ENCODE measurements around the gene TCAF1. TPM values are rescaled to one million over a fixed set of nuclear protein-coding genes. Genes with fewer than 3 reads are reported as not detected.

TCAF1 gene
- total RNA-seq, 4 donors from 2014 or later, result 8.6 to 38.6 (median 33.1) TPM

DNA sequence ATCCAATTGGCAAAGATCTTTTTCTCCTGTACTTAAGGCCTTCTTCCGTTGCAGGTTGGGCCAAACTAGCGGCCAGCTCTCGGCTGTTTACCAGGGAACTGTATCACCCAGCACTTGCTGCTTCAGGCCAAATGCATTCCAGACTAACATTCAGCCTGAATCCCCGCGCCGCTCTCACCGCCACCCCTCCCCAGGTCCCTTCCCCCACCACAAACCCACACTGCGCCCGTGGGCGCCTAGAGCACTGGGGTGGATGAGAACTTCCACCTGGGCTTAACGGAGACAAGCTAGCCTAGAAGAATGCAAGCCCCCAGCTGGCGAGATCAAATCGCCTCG lies 676 bp downstream of the TCAF1 start:
- no peaks in the 10 kb centered on the region for H3K36me3 ChIP-seq
- H3K4me3 ChIP-seq, result peak overlapping the region; percentile 53 to 68 (median 64)
- peaks cover 11 to 34% (median 20%) of the 10 kb centered on the region in 4 donors for H3K4me1 ChIP-seq
- 1 to 4% methylated on average over 11 to 14 of the region's 14 CpGs for WGBS, 2 donors (ENCODE audit: low coverage in 1 of 2)
- in situ Hi-C loops (cut with MboI; ENCODE audit: low pct_ligation_motif_present in 1 of 4, low pct_unique_long_range_greater_than_20kb in 1 of 4, low sequenced_read_pairs in 3 of 4), result no loop called here
- H3K27ac ChIP-seq, result peak overlapping the region; percentile 89 to 96 (median 93)
- TF ChIP-seq, protein P1, sequence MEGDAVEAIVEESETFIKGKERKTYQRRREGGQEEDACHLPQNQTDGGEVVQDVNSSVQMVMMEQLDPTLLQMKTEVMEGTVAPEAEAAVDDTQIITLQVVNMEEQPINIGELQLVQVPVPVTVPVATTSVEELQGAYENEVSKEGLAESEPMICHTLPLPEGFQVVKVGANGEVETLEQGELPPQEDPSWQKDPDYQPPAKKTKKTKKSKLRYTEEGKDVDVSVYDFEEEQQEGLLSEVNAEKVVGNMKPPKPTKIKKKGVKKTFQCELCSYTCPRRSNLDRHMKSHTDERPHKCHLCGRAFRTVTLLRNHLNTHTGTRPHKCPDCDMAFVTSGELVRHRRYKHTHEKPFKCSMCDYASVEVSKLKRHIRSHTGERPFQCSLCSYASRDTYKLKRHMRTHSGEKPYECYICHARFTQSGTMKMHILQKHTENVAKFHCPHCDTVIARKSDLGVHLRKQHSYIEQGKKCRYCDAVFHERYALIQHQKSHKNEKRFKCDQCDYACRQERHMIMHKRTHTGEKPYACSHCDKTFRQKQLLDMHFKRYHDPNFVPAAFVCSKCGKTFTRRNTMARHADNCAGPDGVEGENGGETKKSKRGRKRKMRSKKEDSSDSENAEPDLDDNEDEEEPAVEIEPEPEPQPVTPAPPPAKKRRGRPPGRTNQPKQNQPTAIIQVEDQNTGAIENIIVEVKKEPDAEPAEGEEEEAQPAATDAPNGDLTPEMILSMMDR (IDR thresholded peaks at IDR 0.05), result no peak
- TF ChIP-seq POLR2A (IDR thresholded peaks at IDR 0.05) (no peak), POLR2AphosphoS5 (IDR thresholded peaks at IDR 0.05) (no peak), EP300 (IDR thresholded peaks at IDR 0.05; ENCODE audit: low read depth) (no peak)
- no peaks in the 10 kb centered on the region for H3K27me3 ChIP-seq
- no peaks in the 10 kb centered on the region for H3K9me3 ChIP-seq
- DNase-seq, result peak; percentile 33
- intact Hi-C loops (cut with DNase I; ENCODE audit: low total_unique reads), result no loop called here

DNA sequence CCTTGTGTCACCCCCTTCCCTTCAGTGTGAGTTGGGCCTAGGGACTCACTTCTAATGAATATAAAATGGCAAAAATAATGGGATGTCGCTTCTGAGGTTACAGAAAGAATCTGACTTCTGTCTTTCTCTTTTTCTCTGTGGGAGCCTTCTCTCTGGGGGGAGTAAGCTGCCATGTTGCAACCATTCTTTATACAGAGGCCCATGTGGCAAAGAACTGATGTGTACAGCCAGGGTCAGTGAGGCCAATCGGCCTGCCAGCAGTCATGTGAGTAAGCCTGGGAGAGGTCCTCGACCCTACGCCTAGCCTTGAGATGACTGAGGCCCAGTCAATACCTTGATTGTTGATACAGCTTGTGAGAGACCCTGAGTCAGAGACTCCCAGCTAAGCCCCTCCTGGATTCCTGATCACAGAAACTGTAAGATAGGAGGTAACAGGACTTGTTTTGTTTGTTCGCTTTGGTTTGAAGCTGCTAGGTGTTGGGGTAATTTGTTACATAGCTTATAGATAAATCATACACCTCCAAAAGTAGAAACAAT lies 1.7 kb downstream of the TCAF1 start:
- TF ChIP-seq EP300 (IDR thresholded peaks at IDR 0.05; ENCODE audit: low read depth) (no peak), POLR2AphosphoS5 (IDR thresholded peaks at IDR 0.05) (no peak), POLR2A (IDR thresholded peaks at IDR 0.05) (no peak)
- TF ChIP-seq, protein P1 (IDR thresholded peaks at IDR 0.05), result no peak
- no peaks in the 10 kb centered on the region for H3K36me3 ChIP-seq
- intact Hi-C loops (cut with DNase I; ENCODE audit: low total_unique reads) (no loop called here), in situ Hi-C loops (cut with MboI; ENCODE audit: low pct_ligation_motif_present in 1 of 4, low pct_unique_long_range_greater_than_20kb in 1 of 4, low sequenced_read_pairs in 3 of 4) (no loop called here)
- H3K4me3 ChIP-seq, result peak overlapping the region in 1 of 4 donors; percentile 64
- H3K9me3 ChIP-seq, result no peaks in the 10 kb centered on the region
- 64 to 100% methylated on average over 1 to 5 of the region's 5 CpGs for WGBS, 2 donors (ENCODE audit: low coverage in 1 of 2)
- peak overlapping the region; percentile 89 to 96 (median 93) for H3K27ac ChIP-seq
- no peaks in the 10 kb centered on the region for H3K27me3 ChIP-seq
- DNase-seq, result no peak
- H3K4me1 ChIP-seq, result peaks cover 11 to 34% (median 20%) of the 10 kb centered on the region in 4 donors

DNA sequence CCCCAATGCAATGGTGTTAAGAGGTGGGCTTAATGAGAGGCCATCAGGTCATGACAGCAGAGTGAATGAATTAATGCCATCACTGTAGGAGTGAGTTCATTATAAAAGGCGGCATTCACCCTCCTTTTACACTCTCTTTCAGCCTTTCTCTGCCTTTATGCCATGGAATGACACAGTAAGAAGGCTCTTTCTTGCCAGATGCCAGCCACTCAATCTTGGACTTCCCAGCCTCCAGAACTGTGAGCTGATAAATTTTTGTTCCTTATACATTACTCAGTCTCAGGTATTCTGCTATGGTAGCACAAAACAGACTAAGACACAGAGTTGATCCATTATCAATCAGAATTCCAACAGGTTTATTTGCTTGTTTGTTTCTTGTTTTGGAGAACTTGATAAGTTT lies 3.2 kb downstream of the TCAF1 start:
- Histone ChIP-seq H3K9me3 (no peaks in the 10 kb centered on the region), H3K4me1 (peaks cover 11 to 34% (median 20%) of the 10 kb centered on the region in 4 donors), H3K36me3 (no peaks in the 10 kb centered on the region), H3K27me3 (no peaks in the 10 kb centered on the region), H3K4me3 (no peak overlapping the region), H3K27ac (no peak overlapping the region)
- intact Hi-C loops (cut with DNase I; ENCODE audit: low total_unique reads), result no loop called here
- TF ChIP-seq POLR2AphosphoS5 (IDR thresholded peaks at IDR 0.05) (no peak), POLR2A (IDR thresholded peaks at IDR 0.05) (no peak), EP300 (IDR thresholded peaks at IDR 0.05; ENCODE audit: low read depth) (no peak)
- TF ChIP-seq, protein P1 (IDR thresholded peaks at IDR 0.05), result no peak
- WGBS, 2 donors (ENCODE audit: low coverage in 1 of 2), result 96% methylated on average over 1 of the region's 1 CpG; no CpG with 5 or more reads in 1 of the 2 donors
- no peak for DNase-seq
- in situ Hi-C loops (cut with MboI; ENCODE audit: low pct_ligation_motif_present in 1 of 4, low pct_unique_long_range_greater_than_20kb in 1 of 4, low sequenced_read_pairs in 3 of 4), result no loop called here

DNA sequence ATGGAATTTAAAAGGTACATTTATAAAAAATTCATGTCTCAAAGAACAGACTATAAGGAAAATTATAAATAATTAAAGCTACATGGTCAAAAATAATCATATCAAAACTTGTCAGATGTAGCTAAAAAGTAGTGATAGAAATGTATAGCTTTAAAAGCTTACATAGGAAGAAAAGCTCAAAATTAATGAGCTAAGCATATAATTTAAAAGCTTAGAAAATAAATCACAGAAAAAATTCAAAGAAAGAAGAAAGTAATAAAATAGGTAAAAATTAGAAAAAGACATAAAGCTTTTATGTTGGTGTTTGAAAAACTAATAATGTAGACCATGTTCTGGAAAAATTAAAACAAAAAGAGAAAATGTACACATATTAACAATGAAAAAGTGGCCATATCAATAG lies 5.3 kb downstream of the TCAF1 start:
- H3K27me3 ChIP-seq, result no peaks in the 10 kb centered on the region
- peaks cover 0 to 4% (median 0%) of the 10 kb centered on the region in 4 donors for H3K36me3 ChIP-seq
- intact Hi-C loops (cut with DNase I; ENCODE audit: low total_unique reads) (no loop called here), in situ Hi-C loops (cut with MboI; ENCODE audit: low pct_ligation_motif_present in 1 of 4, low pct_unique_long_range_greater_than_20kb in 1 of 4, low sequenced_read_pairs in 3 of 4) (no loop called here)
- H3K4me3 ChIP-seq, result no peak overlapping the region
- no peaks in the 10 kb centered on the region for H3K9me3 ChIP-seq
- DNase-seq, result no peak
- H3K4me1 ChIP-seq, result peaks cover 11 to 29% (median 20%) of the 10 kb centered on the region in 4 donors
- no peak overlapping the region for H3K27ac ChIP-seq
- TF ChIP-seq EP300 (IDR thresholded peaks at IDR 0.05; ENCODE audit: low read depth) (no peak), POLR2A (IDR thresholded peaks at IDR 0.05) (no peak), POLR2AphosphoS5 (IDR thresholded peaks at IDR 0.05) (no peak)
- TF ChIP-seq, protein P1 (IDR thresholded peaks at IDR 0.05), result no peak

Measured in transverse colon (tissue), 4 donors.